Gastrocnemius medialis (tissue), 4 donors: ENCODE results near the gene PRICKLE1.

Experiments used
- CTCF ChIP-seq, 5 experiments: fragments of 450-650 bp in 3 of 5; fragments of 200-600 bp in 2 of 5; sonication (generic) in 2 of 5; IDR thresholded peaks in 4 of 5; conservative IDR thresholded peaks in 1 of 5; 1 replicate in 4 of 5; 2 replicates in 1 of 5; pipeline ENCODE4 v1.5.1; 2016 to 2019; ENCODE audit warnings: antibody characterized with exemption in 5 of 5, mild to moderate bottlenecking in 3 of 5, moderate library complexity in 3 of 5
- POLR2A ChIP-seq, 2 donors: fragments of 450-650 bp; IDR thresholded peaks; one replicate each; pipeline ENCODE4 v1.6.1; 2017; ENCODE audit warnings: antibody characterized with exemption in 2 of 2, mild to moderate bottlenecking in 2 of 2, moderate library complexity in 2 of 2

GRCh38 chr12:42625611-42626010, 36.1 kb upstream of the PRICKLE1 start:
- no peak for TF ChIP-seq CTCF (IDR thresholded peaks at IDR 0.05 in 4 of 5, conservative IDR thresholded peaks at IDR 0.05 in 1 of 5)
- no peak for TF ChIP-seq POLR2A (IDR thresholded peaks at IDR 0.05)
